Femur (tissue), 1 donor: ENCODE measurements around the gene ZNF497.
"Not testable (repeated sequence)": the region's sequence is repeated elsewhere in the genome, so short reads cannot be mapped to it uniquely, and the experiment has no call there.

ENCODE experiments used
- DNase-seq: peaks from one replicate; pipeline ENCODE4 v3.0.0-alpha.2; 2017

The ZNF497 gene

GRCh38 chr19:58362272-58362994 lies at the start of gene ZNF497:
ZNF497 (minus strand) TSS chr19:58362751; CDS start chr19:58357635, 5,116 bp downstream.
- peak; percentile 98 for DNase-seq

- peak; percentile 49 for DNase-seq
Observed at GRCh38 chr19:58409010-58409790, 46.6 kb upstream of the ZNF497 start.

GRCh38 chr19:58408152-58409009 lies 45.8 kb upstream of the ZNF497 start, which contains the start of gene ZNF584:
ZNF584 (plus strand) TSS chr19:58408649; CDS start chr19:58409148, 499 bp downstream.
- peak; percentile 97 for DNase-seq

GRCh38 chr19:58407658-58408151 lies 45.2 kb upstream of the ZNF497 start:
- peak; percentile 29 for DNase-seq

- DNase-seq: no peak
Observed at GRCh38 chr19:58406818-58407657, 44.5 kb upstream of the ZNF497 start.

- DNase-seq: not testable (repeated sequence)
Observed at GRCh38 chr19:58403920-58404478, 41.4 kb upstream of the ZNF497 start.

GRCh38 chr19:58401840-58402421 lies 39.4 kb upstream of the ZNF497 start:
- DNase-seq: no peak

GRCh38 chr19:58400916-58401839 lies 38.6 kb upstream of the ZNF497 start:
- peak; percentile 100 for DNase-seq

- DNase-seq: peak; percentile 36
Observed at GRCh38 chr19:58400316-58400915, 37.9 kb upstream of the ZNF497 start.

GRCh38 chr19:58399903-58400302 lies 37.4 kb upstream of the ZNF497 start:
- DNase-seq: no peak

GRCh38 chr19:58398545-58398944 lies 36.0 kb upstream of the ZNF497 start:
- peak; percentile 21 for DNase-seq

- no peak for DNase-seq
Observed at GRCh38 chr19:58398087-58398486, 35.5 kb upstream of the ZNF497 start.

- no peak for DNase-seq
Observed at GRCh38 chr19:58397533-58398037, 35.0 kb upstream of the ZNF497 start.

GRCh38 chr19:58396691-58397532 lies 34.4 kb upstream of the ZNF497 start:
- DNase-seq: no peak

- peak; percentile 31 for DNase-seq
Observed at GRCh38 chr19:58395979-58396627, 33.6 kb upstream of the ZNF497 start.

- DNase-seq: peak; percentile 24
Observed at GRCh38 chr19:58395220-58395978, 32.8 kb upstream of the ZNF497 start, which contains the start of gene RNF225. RNF225 (plus strand) TSS chr19:58395656; CDS start chr19:58396090, 434 bp downstream.

GRCh38 chr19:58394821-58395219 lies 32.3 kb upstream of the ZNF497 start:
- DNase-seq: no peak
